HG03108 (cell line): ENCODE results near the gene CISH.

Source experiments
- ATAC-seq: cut with Tn5 transposase; IDR thresholded peaks from one replicate; pipeline ENCODE4 v1.9.1; 2021; ENCODE audit warnings: moderate library complexity; ENCODE audit not compliant: unreplicated experiment

CISH gene

DNA sequence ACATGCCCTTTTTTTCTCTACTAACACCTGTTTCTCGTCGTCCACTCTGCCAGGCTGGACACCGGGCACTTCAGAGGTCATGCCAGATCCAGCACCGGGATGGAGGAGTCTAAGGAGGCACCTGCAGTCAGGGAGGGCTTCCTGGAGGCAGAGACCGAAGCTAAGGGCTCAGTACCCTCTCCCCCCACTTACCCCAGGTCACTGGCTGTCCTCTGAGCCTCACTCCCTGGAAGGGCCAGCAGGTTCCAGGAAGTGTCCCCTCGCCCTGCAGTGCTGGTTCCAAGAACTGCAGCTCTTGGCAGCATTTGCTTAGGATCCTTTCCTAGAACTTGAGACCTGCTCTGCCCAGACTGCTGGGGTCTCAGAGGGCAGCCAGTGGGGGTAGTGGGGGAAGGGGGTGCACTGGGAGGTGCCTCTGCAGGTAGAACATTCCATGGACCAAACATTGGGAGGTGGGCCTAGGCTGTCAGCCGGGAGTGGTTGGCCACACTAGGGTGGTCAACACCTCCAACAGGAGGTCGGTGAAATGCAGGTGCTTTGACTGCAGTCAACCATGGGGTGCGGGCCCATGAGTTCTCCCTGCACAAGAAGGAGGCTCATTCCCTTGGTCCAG, 11.3 kb downstream of the CISH start:
- ATAC-seq, result no peak

DNA sequence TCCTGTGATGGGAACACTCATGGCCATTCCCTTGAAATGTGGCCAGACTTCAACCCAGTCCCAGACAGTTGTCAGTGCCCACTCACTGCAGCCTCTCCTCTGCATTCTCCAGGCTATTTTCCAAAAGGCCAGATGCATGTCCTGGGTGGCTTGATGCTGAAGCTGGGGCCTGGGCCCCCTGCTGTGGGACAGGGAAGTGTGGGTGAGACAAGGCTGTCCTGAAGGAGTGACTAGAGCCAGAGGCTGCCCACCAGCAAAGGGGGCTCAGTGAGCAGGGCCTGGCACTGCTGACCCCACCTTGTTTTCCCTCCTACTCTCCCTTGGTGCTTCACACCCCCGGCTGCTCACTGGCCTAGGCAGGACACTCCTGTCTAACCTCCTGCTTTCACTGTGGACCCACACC, 11.9 kb downstream of the CISH start:
- no peak for ATAC-seq

- ATAC-seq, result no peak
Measured at GRCh38 chr3:50599115-50599715, 12.4 kb downstream of the CISH start.

- no peak for ATAC-seq
Measured at GRCh38 chr3:50594253-50594785, 17.3 kb downstream of the CISH start.

GRCh38 chr3:50592568-50592967, 19.0 kb downstream of the CISH start:
- no peak for ATAC-seq

GRCh38 chr3:50591196-50591741, 20.3 kb downstream of the CISH start:
- ATAC-seq, result no peak

GRCh38 chr3:50588759-50589433, 22.7 kb downstream of the CISH start:
- no peak for ATAC-seq

DNA sequence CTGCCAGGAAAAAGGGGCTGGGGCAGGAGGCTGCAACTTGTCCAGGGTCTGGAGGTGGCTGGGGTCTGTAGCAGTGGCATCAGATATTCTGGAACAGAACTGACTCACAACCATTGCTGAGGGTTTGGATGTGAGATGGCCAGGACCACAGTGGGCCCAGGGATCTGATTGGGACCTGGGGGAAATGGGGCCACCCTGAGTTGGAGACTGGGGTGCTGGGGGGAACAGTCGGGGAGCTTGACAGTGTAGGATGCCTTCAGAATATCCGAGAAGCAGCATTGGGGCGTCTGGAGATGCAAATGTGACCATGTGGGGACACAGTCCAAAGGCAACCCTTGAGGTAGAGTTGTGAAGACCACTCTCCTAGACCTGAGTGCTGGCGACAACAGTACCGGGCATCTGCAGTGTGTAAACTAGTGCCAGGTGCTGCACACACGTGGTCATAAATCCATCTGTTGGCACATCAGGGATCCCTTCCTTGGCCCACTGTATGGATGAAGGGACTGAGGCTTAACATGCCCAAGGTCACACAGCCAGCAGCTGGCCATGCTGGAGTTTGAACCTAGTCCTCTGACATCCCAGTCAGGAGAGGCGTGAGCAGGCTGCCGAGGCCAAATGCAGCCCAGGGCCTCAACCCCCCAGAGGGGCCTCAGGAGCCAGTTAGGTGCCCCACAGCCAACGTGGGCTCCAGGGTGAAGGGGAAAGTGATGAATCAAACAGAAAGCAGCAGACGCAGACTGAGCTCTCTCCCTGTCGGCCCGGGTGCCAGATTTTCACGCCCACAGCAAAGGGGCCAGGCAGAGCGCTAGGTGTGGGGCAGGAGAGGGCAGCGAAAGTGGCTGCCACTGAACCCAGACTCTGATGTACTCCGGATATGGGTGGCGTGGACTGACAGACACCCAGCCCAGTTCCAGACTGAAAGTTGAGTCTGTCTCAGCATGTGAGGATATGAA, 23.5 kb downstream of the CISH start:
- no peak for ATAC-seq

DNA sequence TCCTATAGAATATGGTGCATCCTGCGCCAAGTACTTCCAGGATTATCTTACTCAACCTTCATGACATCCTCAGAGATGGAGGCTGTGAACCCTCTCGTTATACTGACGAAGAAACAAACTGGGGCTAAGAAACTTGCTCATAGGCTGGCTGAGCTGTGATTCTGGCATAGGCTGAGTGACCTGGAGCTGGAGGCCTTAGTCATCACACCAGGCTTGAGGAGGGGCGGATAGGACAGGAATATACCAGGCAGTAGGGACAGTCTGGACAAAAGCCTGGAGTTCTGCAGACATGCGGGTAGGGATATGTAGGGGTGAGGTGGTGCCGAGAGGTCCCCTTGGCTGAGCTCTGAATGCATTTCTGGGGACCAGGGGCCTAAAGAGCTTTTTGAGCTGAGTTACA, 24.2 kb downstream of the CISH start:
- ATAC-seq, result no peak

GRCh38 chr3:50586763-50587070, 24.9 kb downstream of the CISH start:
- no peak for ATAC-seq

- ATAC-seq, result no peak
Measured at GRCh38 chr3:50585919-50586762, 25.4 kb downstream of the CISH start.

GRCh38 chr3:50584391-50584790, 27.2 kb downstream of the CISH start:
- ATAC-seq, result no peak

DNA sequence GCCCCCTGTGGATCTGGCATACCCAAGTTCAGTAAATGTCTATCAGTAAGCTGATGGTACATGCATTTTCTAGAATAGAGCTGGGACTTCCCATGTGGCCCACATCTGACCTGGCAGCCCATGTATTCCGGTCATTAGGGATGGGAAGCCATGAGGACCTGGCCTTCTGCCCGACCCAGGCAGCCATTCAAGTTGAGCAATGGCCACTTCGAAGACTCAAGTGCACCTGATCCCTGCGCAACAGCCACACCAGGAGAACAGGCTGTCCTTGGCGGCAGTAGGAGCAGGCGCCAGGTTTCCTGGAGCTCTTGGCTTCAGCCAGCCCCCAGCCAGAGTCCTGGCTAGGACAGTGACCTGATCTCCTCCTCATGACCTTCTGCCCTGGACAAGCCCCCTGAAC, 27.7 kb downstream of the CISH start:
- ATAC-seq, result no peak

GRCh38 chr3:50582083-50582482, 29.5 kb downstream of the CISH start:
- no peak for ATAC-seq

DNA sequence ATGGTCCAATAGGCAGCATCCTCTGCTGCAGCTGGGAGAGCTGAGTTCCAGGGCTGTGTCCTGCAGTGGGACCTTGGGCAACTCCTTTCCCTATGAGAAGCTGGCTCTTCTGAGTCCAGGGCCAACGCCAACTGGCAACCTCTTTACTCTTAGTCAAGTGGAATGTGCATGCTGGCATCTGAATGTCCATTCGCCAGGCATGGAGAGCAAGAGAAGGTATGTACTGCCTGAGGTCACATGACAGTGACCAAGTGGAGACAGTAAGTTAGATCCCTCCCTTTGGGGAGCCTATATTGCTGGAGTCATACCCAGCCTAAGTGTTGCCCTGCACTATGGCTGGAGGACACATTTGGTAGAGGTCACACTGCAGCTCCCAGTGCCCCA, 30.1 kb downstream of the CISH start:
- no peak for ATAC-seq

DNA sequence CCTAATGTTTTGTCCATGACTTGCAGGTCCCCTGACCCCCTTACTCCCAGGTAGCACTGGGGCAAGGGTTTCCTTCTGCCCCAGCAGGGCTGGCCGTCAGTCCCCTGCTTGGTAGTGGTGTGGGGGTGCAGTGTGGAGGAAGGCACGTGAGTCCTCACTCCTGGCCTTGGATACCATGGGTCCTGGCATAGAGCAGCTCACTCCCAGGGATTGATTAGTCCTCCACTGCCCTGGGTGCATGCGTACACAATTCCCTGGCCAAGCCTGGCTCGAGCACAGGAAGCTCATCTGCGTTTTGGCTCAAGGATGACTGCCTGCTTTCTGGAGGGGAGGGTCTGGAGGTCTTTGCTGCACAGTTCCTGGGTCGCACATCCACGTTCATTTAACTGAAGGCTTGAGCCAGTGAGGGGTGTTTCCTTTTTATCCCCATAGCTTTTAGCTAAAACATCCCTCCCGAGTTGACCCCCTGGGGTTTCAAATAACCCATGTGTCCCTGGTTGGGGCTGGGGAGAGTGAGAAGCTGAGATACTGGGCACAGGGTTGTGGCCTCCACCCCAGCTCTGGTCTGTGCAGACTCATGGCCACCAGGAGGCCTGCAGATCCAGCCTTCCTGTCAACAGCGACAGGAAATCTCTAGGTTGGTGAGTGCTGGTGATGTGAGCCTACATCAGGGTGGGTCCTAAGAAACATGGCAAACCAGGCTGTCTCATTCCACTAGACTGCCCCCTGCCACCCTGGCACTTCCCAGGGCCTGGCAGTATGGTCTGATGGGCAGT, 30.7 kb downstream of the CISH start:
- ATAC-seq, result no peak

DNA sequence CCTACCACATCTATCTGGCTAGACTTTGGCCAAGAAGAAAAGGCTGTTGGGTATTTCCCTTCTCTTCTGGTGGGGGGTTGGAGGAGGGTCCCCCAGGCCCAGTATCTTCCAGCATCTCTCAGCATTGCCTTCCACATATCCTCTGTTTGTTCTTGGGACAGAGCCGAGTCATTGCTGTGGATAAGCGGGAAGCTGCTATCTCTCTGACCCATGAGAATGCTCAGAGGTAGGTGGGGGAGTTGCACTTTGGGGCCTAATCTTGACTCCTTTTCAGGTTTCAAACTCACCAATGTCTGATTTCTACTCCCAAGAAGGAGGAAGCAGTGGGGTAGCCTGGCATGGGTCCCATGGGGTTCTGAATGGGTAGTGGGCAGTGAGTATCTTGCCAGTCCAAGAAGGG, 34.2 kb downstream of the CISH start:
- ATAC-seq, result no peak

- no peak for ATAC-seq
Measured at GRCh38 chr3:50575372-50575771, 36.2 kb downstream of the CISH start.

DNA sequence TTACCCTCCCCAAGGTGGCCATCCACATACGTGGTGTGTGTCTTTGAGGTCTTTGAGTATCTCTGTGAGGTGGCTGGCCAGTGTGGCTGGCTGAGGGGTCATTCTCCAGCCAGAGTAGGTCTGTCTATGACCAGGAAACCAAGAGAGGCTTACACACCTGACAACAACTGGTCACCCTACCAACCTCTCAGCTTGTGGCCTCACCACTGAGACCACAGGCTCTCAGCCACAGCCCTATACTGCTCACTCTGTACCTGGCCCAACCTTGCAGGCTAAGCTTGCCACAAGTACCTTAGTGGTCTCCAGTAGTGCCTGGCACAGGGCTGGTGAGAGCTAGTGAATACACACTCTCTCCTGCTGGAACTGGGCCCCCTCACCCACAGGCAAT, 37.1 kb downstream of the CISH start:
- ATAC-seq, result no peak
